Adipocyte (in vitro differentiated cells): ENCODE measurements around the gene MINDY4.

Source experiments
- DNase-seq: peaks from one replicate; pipeline ENCODE4 v3.0.0-alpha.2; 2015; ENCODE audit warnings: low read depth
- H3K27me3 ChIP-seq: replicated peaks from 2 replicates; pipeline ENCODE4 v1.7.0; 2013; ENCODE audit warnings: mild to moderate bottlenecking, low read length, moderate library complexity; ENCODE audit not compliant: control insufficient read depth, insufficient read depth
- H3K36me3 ChIP-seq: 2 replicates; pipeline ENCODE4 v1.7.0; 2013; ENCODE audit warnings: low read length, mild to moderate bottlenecking, moderate library complexity; ENCODE audit not compliant: control insufficient read depth, insufficient read depth, severe bottlenecking
- H3K4me1 ChIP-seq: 2 replicates; pipeline ENCODE4 v1.7.0; 2013; ENCODE audit warnings: mild to moderate bottlenecking, low read length, moderate library complexity; ENCODE audit not compliant: control insufficient read depth, insufficient read depth
- H3K4me3 ChIP-seq: 2 replicates; pipeline ENCODE4 v1.7.0; 2013; ENCODE audit warnings: mild to moderate bottlenecking, low read length, moderate library complexity
- H3K9ac ChIP-seq: 2 replicates; pipeline ENCODE4 v1.7.0; 2013; ENCODE audit warnings: mild to moderate bottlenecking, low read length, moderate library complexity
- H3K9me3 ChIP-seq: 2 replicates; pipeline ENCODE4 v1.7.0; 2013; ENCODE audit warnings: mild to moderate bottlenecking, low read length, moderate library complexity; ENCODE audit not compliant: control insufficient read depth

Gene MINDY4

GRCh38 chr7:30893357-30893756 is 122.1 kb downstream of the MINDY4 start:
- Histone ChIP-seq H3K4me3 (no peak overlapping the region), H3K9ac (no peak overlapping the region), H3K9me3 (no peaks in the 10 kb centered on the region), H3K4me1 (peaks cover 41% of the 10 kb centered on the region), H3K27me3 (no peaks in the 10 kb centered on the region), H3K36me3 (no peaks in the 10 kb centered on the region)
- DNase-seq = no peak

GRCh38 chr7:30894009-30894408 is 122.8 kb downstream of the MINDY4 start:
- no peak overlapping the region for H3K4me3 ChIP-seq
- no peak overlapping the region for H3K9ac ChIP-seq
- no peaks in the 10 kb centered on the region for H3K36me3 ChIP-seq
- H3K9me3 ChIP-seq = no peaks in the 10 kb centered on the region
- no peak for DNase-seq
- no peaks in the 10 kb centered on the region for H3K27me3 ChIP-seq
- H3K4me1 ChIP-seq = peaks cover 34% of the 10 kb centered on the region

GRCh38 chr7:30894866-30895605 is 123.8 kb downstream of the MINDY4 start:
- no peaks in the 10 kb centered on the region for H3K27me3 ChIP-seq
- H3K36me3 ChIP-seq = no peaks in the 10 kb centered on the region
- H3K9me3 ChIP-seq = no peaks in the 10 kb centered on the region
- no peak overlapping the region for H3K9ac ChIP-seq
- no peak overlapping the region for H3K4me3 ChIP-seq
- peaks cover 39% of the 10 kb centered on the region for H3K4me1 ChIP-seq
- DNase-seq = no peak

GRCh38 chr7:30896036-30896435 is 124.8 kb downstream of the MINDY4 start:
- Histone ChIP-seq H3K36me3 (no peaks in the 10 kb centered on the region), H3K27me3 (no peaks in the 10 kb centered on the region), H3K4me1 (peaks cover 41% of the 10 kb centered on the region), H3K4me3 (no peak overlapping the region), H3K9ac (no peak overlapping the region), H3K9me3 (no peaks in the 10 kb centered on the region)
- DNase-seq = no peak

- DNase-seq = no peak
Observed at GRCh38 chr7:30896783-30897637, 125.8 kb downstream of the MINDY4 start.

GRCh38 chr7:30897770-30898169 is 126.6 kb downstream of the MINDY4 start:
- Histone ChIP-seq H3K27me3 (no peaks in the 10 kb centered on the region), H3K36me3 (no peaks in the 10 kb centered on the region), H3K9me3 (no peaks in the 10 kb centered on the region), H3K4me1 (peaks cover 41% of the 10 kb centered on the region), H3K9ac (no peak overlapping the region), H3K4me3 (no peak overlapping the region)
- no peak for DNase-seq

More at GRCh38 chr7:30896783-30897637, 125.8 kb downstream of the MINDY4 start:
- Histone ChIP-seq H3K9ac (no peak overlapping the region), H3K4me1 (peaks cover 41% of the 10 kb centered on the region), H3K4me3 (no peak overlapping the region), H3K27me3 (no peaks in the 10 kb centered on the region), H3K36me3 (no peaks in the 10 kb centered on the region), H3K9me3 (no peaks in the 10 kb centered on the region)

GRCh38 chr7:30898411-30898810 is 127.2 kb downstream of the MINDY4 start:
- no peaks in the 10 kb centered on the region for H3K9me3 ChIP-seq
- no peaks in the 10 kb centered on the region for H3K36me3 ChIP-seq
- no peak overlapping the region for H3K9ac ChIP-seq
- peaks cover 36% of the 10 kb centered on the region for H3K4me1 ChIP-seq
- no peak overlapping the region for H3K4me3 ChIP-seq
- no peaks in the 10 kb centered on the region for H3K27me3 ChIP-seq
- no peak for DNase-seq

GRCh38 chr7:30899066-30899465 is 127.8 kb downstream of the MINDY4 start:
- DNase-seq = no peak
- H3K4me1 ChIP-seq = peaks cover 30% of the 10 kb centered on the region
- no peak overlapping the region for H3K9ac ChIP-seq
- H3K9me3 ChIP-seq = no peaks in the 10 kb centered on the region
- no peak overlapping the region for H3K4me3 ChIP-seq
- H3K36me3 ChIP-seq = no peaks in the 10 kb centered on the region
- no peaks in the 10 kb centered on the region for H3K27me3 ChIP-seq

- no peaks in the 10 kb centered on the region for H3K36me3 ChIP-seq
- no peaks in the 10 kb centered on the region for H3K27me3 ChIP-seq
- no peak overlapping the region for H3K9ac ChIP-seq
- H3K9me3 ChIP-seq = no peaks in the 10 kb centered on the region
- peaks cover 31% of the 10 kb centered on the region for H3K4me1 ChIP-seq
- no peak for DNase-seq
- no peak overlapping the region for H3K4me3 ChIP-seq
Observed at GRCh38 chr7:30899630-30900029, 128.4 kb downstream of the MINDY4 start.

- no peak for DNase-seq
- H3K36me3 ChIP-seq = no peaks in the 10 kb centered on the region
- H3K4me3 ChIP-seq = no peak overlapping the region
- H3K9ac ChIP-seq = no peak overlapping the region
- no peaks in the 10 kb centered on the region for H3K9me3 ChIP-seq
- H3K27me3 ChIP-seq = no peaks in the 10 kb centered on the region
- H3K4me1 ChIP-seq = peaks cover 35% of the 10 kb centered on the region
Observed at GRCh38 chr7:30900053-30900452, 128.8 kb downstream of the MINDY4 start.

- no peak overlapping the region for H3K9ac ChIP-seq
- no peak overlapping the region for H3K4me3 ChIP-seq
- DNase-seq = no peak
- H3K27me3 ChIP-seq = no peaks in the 10 kb centered on the region
- H3K9me3 ChIP-seq = no peaks in the 10 kb centered on the region
- peaks cover 35% of the 10 kb centered on the region for H3K4me1 ChIP-seq
- no peaks in the 10 kb centered on the region for H3K36me3 ChIP-seq
Observed at GRCh38 chr7:30900803-30901362, 129.7 kb downstream of the MINDY4 start.
